ENCODE results near the gene SHROOM4. TPM values are rescaled to one million over a fixed set of nuclear protein-coding genes. Genes with fewer than 3 reads are reported as not detected.

The SHROOM4 gene
- total RNA-seq, 1 experiment from 2014 or later = 0.05 TPM

DNA sequence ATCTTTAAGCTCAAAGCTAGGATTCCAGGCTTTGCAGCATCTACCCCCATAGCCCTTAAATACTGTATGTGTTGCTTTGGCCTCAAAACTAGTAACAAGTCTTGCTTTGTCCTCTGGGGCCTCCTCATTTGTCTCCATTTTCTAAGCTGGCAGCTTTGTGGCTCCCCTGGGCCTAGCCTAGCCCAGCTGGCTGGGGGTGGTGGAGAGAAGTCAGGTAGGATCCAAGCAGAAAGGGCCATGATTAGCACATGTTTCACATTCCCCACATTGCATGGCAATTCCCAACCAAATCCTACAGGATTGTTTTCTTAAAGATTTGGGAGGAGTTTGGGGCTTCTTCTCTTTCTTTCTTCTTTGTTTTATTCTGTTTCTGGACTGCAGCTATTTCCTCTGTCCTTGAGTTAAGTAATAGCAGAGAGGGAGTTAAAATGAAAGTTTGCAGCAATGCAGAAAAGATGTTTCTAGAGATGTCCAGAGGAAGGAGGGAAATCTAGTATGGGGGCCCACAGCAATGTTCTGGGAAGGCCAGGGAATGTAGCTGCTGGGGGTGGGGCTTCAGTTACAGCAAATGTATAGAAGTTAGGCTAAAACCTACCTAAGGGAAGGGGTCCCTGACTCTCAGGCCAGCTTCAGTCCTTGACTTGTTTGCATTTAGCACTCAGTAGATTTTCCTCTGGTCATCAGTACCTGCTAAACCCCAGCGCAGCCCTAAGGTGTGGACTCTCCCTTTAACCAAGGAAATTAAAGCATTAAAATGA is 92.1 kb downstream of the SHROOM4 start:
- ChIA-PET RAD21 (ENCODE audit: low non-redundant PET in 1 of 2, low total read pairs in 2 of 2, uncharacterized antibody in 2 of 2, unreplicated experiment in 2 of 2) (no interaction called here), POLR2A (no interaction called here), CTCF (no interaction called here)
- Histone ChIP-seq H3K9me3 (ENCODE audit: control insufficient read depth in 1 of 2, insufficient read depth in 1 of 2, low read depth in 1 of 2, low read length in 2 of 2) (no peaks in the 10 kb centered on the region), H3K4me3 (replicated peaks in 1 of 2; ENCODE audit: low read depth in 1 of 2, low read length in 2 of 2) (no peak overlapping the region), H3K4me2 (ENCODE audit: low read length) (no peak overlapping the region), H2AFZ (ENCODE audit: low read depth, low read length, poor library complexity, severe bottlenecking) (no peak overlapping the region), H3K27ac (ENCODE audit: low read depth, low read length) (no peak overlapping the region), H3K27me3 (ENCODE audit: insufficient read depth, low read length) (no peaks in the 10 kb centered on the region), H3K9me2 (ENCODE audit: insufficient read depth) (no peaks in the 10 kb centered on the region), H3K36me3 (ENCODE audit: control insufficient read depth in 1 of 2, insufficient read depth in 2 of 2, low read length in 2 of 2) (no peaks in the 10 kb centered on the region), H3K79me2 (ENCODE audit: insufficient read depth, low read length) (no peaks in the 10 kb centered on the region), H3K9ac (ENCODE audit: low read length) (no peak overlapping the region), H4K20me1 (ENCODE audit: insufficient read depth) (no peaks in the 10 kb centered on the region), H3K4me1 (ENCODE audit: control insufficient read depth in 1 of 2, insufficient read depth in 2 of 2, low read length in 2 of 2) (no peaks in the 10 kb centered on the region)
- intact Hi-C loops (cut with micrococcal nuclease) = no loop called here
- no peak for TF ChIP-seq ZFX (IDR thresholded peaks at IDR 0.05)
- TF ChIP-seq ZNF274 (IDR thresholded peaks at IDR 0.05; ENCODE audit: low read depth, low read length) = no peak
- TF ChIP-seq FOSL1 (IDR thresholded peaks at IDR 0.05; ENCODE audit: low read depth) = no peak
- no peak for TF ChIP-seq CBX3 (IDR thresholded peaks at IDR 0.05; ENCODE audit: low read depth)
- TF ChIP-seq POLR2AphosphoS5 (IDR thresholded peaks at IDR 0.05; ENCODE audit: low read depth, low read length) = no peak
- no peak for TF ChIP-seq CEBPB (IDR thresholded peaks at IDR 0.05; ENCODE audit: low read depth)
- TF ChIP-seq JUND (IDR thresholded peaks at IDR 0.05) = no peak
- TF ChIP-seq EZH2phosphoT487 (IDR thresholded peaks at IDR 0.05; ENCODE audit: borderline replicate concordance) = no peak
- TF ChIP-seq ELF1 (IDR thresholded peaks at IDR 0.05; ENCODE audit: borderline replicate concordance, low read depth) = no peak
- no peak for TF ChIP-seq EZH2 (IDR thresholded peaks at IDR 0.05)
- TF ChIP-seq TCF7L2 (IDR thresholded peaks at IDR 0.05; ENCODE audit: borderline replicate concordance, extremely low read depth, insufficient read depth, insufficient read length) = no peak
- no peak for TF ChIP-seq POLR2A (IDR thresholded peaks at IDR 0.05; ENCODE audit: borderline replicate concordance, extremely low read depth, insufficient read depth, insufficient read length)
- no peak for TF ChIP-seq RAD21 (IDR thresholded peaks at IDR 0.05; ENCODE audit: low read depth)
- TF ChIP-seq, protein P1, sequence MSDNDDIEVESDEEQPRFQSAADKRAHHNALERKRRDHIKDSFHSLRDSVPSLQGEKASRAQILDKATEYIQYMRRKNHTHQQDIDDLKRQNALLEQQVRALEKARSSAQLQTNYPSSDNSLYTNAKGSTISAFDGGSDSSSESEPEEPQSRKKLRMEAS (IDR thresholded peaks at IDR 0.05) = no peak
- TF ChIP-seq REST (IDR thresholded peaks at IDR 0.05; ENCODE audit: low read depth) = no peak
- no peak for TF ChIP-seq SRF (IDR thresholded peaks at IDR 0.05; ENCODE audit: low read depth)
- no peak for TF ChIP-seq EGR1 (IDR thresholded peaks at IDR 0.05; ENCODE audit: low read depth)
- TF ChIP-seq SP1 (IDR thresholded peaks at IDR 0.05; ENCODE audit: low read depth) = no peak
- TF ChIP-seq SIN3A (IDR thresholded peaks at IDR 0.05; ENCODE audit: low read depth) = no peak
- ATAC-seq (no peak), DNase-seq (ENCODE audit: low read depth, low spot score) (no peak)
- no TSS peak for BruUV-seq (replicated peaks)
